HG02938 (cell line): ENCODE data around the gene EDDM3A.
"Not testable (repeated sequence)": the region's sequence is repeated elsewhere in the genome, so short reads cannot be mapped to it uniquely, and the experiment has no call there.

Experiments used
- ATAC-seq: cut with Tn5 transposase; IDR thresholded peaks from one replicate; pipeline ENCODE4 v1.9.1; 2021; ENCODE audit warnings: mild to moderate bottlenecking, moderate library complexity; ENCODE audit not compliant: unreplicated experiment

Gene EDDM3A

GRCh38 chr14:20745571-20746358 is at the start of gene EDDM3A:
Gene EDDM3A, plus strand, starts transcription at chr14:20745887. Its CDS starts 1,694 bp downstream, at chr14:20747581.
- no peak for ATAC-seq

DNA sequence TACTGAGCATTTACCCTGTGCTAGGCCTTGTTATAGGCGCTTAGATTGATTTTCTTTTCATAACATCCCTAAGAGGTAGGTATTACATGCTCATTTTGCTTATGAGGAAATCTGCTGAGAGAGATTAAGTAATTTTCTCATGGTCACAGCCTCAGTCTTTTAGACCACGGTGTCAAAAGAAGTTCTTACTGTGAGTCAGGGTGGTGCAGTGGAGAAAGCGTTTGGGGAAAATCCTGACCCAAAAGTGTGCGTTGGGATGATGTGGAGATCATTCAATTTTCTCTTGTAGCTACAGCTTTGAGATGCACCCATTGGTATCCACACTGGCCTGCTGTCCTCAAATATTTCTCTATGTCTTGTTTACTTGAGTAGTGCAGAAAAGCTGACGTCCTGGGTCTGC is 48.9 kb upstream of the EDDM3A start:
- no peak for ATAC-seq

DNA sequence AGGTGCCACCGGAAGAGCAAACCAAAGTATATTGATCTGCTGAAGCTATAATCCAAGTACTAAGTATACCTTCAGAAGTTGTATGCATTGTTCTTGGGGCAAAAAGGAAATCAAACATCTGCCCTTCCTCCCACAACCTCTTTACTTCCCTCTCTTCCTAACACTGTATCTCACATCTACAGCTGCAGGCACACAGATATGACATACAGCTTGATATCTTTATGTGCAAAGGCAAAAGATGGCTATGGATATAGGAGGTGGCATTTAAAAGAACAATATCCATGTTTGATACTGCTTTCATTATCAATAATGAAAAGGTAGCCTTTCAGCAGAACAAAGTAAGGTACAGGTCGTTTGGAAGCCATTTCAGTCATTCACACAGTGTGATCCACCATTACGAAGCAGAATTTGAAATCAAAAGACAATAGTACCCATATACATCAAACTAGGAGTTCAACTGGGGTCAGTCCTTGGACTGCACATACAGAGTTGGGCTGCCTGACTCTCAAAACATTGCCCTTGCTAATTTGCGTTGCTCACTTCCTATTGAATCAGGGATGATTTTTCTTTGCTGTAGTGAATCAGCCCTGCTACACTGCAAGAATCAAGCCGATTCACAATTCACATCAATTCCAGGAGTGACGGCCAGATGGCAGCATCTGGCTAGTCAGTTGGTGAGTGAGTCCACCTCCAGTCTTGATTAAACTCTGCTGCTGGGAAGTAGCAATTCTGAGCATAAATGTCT is 48.2 kb upstream of the EDDM3A start:
- ATAC-seq = no peak

DNA sequence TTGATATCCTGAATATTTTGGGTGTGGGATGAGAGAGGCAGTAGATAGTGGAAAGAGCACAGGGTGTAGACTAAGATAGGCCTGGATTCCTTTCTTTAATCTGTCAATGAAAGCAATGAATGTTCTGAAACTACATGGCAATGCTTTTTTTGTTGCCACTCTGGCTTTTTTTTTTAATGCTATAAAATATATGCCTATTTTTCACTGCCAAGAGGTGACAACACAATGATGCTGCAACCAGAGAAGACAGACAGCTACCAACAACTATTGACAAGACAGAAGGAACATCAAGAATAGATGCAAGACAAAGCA is 47.7 kb upstream of the EDDM3A start:
- no peak for ATAC-seq

DNA sequence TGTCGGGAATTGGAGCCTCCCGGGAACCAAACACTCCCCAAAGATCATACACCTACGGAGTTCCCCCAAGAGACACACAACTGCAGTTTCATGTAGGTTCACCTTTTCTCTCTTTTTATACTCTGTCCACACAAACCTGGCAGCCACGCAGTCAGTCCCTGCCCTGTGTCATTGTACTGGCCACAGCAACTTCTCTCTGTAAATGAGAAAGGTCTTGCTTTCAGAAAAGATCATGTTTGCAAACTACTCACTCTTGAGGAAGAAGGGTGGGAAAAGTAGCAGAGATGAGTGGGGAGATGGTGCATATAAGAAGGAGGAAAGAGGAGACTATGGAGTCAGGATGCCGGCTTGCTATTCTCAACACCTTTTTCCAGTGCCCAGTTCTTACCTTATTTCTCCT is 46.8 kb upstream of the EDDM3A start:
- no peak for ATAC-seq

- ATAC-seq = no peak
These were observed 45.8 kb upstream of the EDDM3A start for GRCh38 chr14:20699931-20700330.

DNA sequence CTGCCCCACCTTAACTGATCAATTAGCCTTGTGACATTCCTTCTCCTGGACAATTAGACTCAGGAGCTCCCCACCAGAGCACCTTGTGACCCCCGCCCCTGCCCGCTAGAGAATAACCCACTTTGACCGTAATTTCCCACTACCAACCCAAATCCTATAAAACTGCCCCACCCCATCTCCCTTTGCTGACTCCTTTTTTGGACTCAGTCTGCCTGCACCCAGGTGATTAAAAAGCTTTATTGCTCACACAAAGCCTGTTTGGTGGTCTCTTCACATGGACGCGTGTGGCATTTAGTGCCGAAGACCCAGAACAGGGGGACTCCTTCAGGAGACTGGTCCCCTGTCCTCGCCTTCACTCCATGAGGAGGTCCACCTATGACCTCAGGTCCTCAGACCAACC is 44.7 kb upstream of the EDDM3A start:
- ATAC-seq = not testable (repeated sequence)

GRCh38 chr14:20706657-20707355 is 38.9 kb upstream of the EDDM3A start:
- ATAC-seq = no peak

DNA sequence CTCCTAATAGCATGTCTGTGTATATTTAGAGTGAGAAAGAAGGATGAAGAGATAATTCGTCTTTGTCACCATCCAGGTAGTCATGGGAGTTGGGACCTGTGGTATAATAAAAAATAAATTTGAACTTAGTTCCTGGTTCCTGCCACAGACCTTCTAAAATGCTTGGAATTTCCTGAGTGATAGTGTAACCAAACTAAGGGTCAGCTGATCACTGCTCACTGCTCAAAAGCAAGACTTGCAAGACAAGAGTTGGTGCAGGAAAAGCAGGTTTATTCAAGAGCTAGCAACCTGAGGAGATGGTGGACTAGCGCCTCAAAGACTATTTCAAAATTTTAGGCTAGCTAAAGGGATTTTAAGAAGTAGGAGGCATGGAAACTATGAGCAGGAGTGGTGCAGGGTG is 38.1 kb upstream of the EDDM3A start:
- no peak for ATAC-seq

GRCh38 chr14:20711261-20711660 is 34.4 kb upstream of the EDDM3A start:
- ATAC-seq = no peak

DNA sequence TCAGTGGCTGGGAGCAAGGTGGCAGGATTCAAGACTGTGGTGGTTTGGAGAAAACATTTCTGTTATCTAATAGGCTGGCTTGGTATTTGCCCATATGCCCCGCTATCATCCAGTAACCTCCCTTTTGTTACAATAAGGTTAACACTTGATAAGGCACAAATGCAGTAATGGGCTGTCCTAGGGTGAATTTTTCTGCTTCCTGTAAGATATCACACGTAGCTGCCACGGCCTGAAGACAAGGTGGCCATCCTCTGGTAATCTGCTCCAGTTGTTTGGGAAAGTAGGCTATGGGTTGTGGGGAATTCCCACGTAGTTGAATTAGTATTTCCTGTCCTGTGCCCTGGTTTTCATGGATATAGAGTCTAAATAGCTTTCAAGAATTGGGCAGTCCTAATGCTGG is 34.0 kb upstream of the EDDM3A start:
- ATAC-seq = no peak

DNA sequence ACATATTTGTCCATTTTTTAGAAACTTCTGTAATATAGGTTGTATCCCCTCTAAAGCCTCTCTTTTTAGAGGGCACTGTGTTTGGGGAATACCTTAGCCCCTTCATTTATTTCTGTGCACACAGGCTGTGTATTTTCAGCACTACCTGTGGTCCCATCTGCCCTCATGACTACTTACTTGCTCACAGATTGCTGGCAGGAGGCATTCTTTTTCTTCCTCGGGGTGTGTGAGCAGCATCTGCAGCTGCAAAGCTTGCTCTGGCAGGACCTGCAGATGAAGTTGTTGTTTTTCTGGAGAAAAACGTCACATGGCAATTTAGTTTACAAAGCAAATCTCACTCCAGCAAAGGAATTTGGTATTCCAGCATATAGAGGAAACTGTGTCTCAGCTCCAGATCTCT is 32.8 kb upstream of the EDDM3A start:
- no peak for ATAC-seq

- no peak for ATAC-seq
These were observed 31.0 kb upstream of the EDDM3A start for GRCh38 chr14:20714593-20715250.

- ATAC-seq = no peak
These were observed 25.9 kb upstream of the EDDM3A start for GRCh38 chr14:20719777-20720176.

DNA sequence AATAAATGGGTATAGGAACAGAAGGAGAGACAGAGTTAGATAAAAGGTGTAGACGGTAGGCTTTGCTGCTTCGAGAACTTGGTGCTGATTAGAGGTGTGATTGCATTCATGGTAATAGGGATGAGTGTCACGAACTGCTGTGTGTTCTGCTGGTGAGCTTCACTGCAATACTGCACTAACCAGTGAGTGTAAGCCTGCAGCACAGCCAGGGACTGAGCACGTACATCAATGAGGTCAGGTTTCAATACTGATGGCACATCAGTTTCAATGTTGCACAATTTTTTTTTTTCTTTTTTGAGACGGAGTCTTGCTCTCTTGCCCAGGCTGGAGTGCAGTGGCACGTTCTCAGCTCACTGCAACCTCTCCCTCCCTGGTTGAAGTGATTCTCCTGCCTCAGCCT is 24.9 kb upstream of the EDDM3A start:
- no peak for ATAC-seq

DNA sequence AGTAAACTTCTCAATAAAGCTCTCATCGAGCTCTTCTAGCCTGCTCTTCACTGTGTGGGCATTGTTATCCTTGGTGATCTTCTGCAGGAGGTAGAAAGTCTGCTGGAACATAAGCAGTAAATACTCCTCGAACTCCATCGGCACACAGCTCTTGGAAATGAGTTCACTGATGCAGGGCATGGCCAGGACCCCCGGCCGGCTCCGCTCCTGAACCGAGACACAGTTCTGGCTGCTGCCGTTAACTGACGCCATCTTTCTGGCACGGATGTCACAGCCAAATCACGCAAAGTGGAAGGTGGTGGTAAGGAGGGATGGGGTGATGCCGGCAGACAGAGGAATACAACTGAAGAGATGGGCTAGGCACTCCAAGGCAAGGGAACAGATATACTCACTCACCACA is 23.7 kb upstream of the EDDM3A start:
- no peak for ATAC-seq

GRCh38 chr14:20723488-20723887 is 22.2 kb upstream of the EDDM3A start:
- ATAC-seq = no peak

- not testable (repeated sequence) for ATAC-seq
These were observed 19.6 kb upstream of the EDDM3A start for GRCh38 chr14:20726121-20726520.

- ATAC-seq = no peak
These were observed 19.2 kb upstream of the EDDM3A start for GRCh38 chr14:20726531-20726930.

DNA sequence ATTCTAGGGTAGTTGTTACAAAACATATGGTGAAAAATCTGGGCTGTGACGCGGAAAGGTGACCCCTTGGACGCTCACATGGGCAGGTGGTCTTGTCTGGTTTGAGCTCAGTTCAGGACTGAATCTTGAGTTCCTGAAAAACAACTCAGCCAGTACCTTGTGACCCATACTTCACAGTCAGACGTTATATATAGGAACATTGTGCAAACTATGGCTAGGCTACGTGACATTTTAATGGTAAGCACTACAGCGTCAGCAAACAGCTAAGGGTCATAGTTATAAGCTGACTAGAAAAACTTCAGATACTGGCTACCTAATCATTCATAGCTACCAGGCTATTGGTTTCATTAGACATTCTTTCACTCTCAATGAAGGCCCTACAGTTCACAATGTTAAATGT is 14.8 kb upstream of the EDDM3A start:
- no peak for ATAC-seq

DNA sequence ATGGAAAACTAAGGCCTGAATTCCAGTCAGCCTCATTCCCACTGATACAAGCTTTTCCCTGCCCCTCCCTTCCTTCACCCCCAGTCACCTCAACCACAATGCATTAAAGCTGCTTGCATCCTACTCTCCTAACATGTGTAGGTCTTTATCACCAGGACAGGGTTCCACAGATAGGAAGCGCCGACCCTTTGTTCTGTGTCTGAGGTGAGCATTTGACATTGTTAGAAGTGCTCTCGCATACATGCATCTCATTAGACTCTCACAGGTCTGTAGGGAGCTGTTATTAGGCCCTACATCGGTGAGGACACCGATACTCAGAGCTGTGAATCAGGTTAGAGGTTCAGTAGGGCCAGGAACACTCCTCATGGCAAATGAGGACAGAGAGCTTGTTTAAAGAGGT is 13.2 kb upstream of the EDDM3A start:
- ATAC-seq = no peak
